GM19193 (cell line): Measurements from ENCODE around the gene NR4A2.

ENCODE experiments used
- POLR2A ChIP-seq: IDR thresholded peaks from 4 replicates; pipeline ENCODE4 v1.6.1; 2011; ENCODE audit not compliant: insufficient read depth, insufficient read length; ENCODE audit errors: extremely low read depth

NR4A2 gene

DNA sequence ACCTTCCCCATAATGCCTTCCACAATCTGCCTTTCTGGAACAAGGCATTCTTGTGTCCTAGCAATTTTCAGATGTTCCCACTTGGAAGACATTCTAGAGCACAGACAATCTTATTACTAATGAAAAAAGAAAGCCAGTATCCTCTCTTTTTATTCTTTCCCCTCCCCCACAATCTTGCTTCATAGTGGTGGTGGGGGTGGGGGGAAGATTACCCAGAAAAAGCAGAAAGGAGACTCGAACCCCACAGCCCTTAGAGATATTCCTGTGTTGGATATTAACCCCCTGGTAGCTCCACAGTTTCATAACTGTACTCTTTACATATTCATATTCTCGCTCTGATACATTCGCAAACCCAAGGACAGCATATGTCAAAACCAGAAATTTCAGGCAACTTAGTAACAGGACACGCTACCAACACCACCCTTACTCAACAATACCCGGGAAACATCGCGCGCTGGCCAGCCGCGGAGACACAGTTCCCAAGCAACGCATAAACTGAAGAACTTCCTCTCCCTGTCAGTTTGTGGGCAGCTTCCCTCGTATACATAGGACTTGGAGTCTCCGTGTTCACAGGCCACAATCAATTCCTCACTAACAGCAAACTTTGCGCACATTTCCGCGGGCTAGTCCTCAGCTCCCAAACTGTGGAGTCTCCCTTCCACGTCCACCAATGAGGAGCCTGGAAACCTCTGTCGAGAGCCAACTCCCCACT, 793 bp downstream of the NR4A2 start:
- TF ChIP-seq POLR2A, result no peak

DNA sequence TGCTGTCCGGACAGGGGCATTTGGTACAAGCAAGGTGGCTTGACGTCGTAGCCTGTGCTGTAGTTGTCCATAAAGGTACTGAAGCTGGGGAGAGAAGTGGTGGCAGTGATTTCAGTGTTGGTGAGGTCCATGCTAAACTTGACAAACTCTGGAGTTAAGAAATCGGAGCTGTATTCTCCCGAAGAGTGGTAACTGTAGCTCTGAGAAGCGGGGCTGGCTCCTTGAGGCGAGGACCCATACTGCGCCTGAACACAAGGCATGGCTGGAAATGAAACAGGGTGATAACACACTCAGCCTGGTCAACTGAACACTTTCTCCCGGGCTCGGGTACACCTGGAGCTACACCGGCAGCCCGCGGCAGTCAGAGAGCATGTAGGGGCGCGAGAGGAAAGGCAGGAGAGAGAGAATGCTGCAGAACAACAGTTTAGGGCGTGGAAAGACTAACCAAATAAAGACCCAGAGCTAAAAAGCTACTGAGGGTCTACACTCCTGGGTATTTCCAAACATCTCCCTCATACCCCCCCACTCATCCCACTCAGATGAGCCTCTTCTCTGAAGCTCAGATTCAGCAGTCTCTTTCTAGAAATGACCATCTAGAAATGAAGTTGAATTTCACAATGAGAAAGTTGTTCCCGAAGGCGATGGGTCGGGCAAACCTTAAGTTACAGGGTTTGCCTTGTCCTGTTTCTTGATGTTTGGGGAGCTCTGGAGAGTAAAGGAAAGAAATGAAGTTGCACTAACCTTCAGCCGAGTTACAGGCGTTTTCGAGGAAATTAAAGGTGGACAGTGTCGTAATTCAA, 2.4 kb downstream of the NR4A2 start:
- no peak for TF ChIP-seq POLR2A

- no peak for TF ChIP-seq POLR2A
Observed at GRCh38 chr2:156329031-156329926, 3.2 kb downstream of the NR4A2 start.

DNA sequence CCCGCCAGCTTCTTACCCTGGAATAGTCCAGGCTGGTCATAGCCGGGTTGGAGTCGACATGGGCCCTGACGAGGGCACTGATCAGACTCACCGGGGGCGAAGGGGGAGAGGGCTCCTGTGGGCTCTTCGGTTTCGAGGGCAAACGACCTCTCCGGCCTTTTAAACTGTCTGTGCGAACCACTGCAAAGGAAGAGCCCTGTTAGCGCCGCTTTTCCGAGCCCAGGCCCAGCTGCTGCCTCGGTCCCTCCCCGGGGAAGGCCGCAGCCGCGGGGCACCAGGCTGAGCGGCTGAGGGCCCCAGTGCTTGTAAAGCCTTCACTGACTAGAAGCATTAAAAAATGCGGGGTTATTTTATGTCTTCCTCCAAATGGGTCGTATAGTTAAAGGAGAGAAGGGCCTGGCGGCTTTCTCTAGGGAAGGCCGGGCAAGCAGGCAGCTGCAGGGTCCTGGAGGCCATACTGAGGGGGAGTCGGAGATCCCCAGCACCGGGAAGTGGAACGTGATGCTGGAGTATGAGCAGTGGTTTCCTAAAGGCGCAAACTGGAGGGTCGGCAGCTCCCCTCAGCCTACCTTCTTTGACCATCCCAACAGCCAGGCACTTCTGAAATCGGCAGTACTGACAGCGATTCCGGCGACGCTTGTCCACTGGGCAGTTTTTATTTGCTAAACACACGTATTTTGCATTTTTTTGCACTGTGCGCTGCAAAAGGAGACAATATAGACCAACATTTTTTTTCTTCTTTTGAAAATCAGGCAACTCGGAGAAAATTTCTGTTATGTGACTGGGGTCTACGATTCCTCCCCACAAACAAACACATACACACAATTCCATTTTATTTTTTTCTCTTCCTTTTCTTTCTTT, 4.5 kb downstream of the NR4A2 start:
- no peak for TF ChIP-seq POLR2A

GRCh38 chr2:156326526-156327095, 5.9 kb downstream of the NR4A2 start:
- no peak for TF ChIP-seq POLR2A

- no peak for TF ChIP-seq POLR2A
Observed at GRCh38 chr2:156325688-156326525, 6.6 kb downstream of the NR4A2 start.

DNA sequence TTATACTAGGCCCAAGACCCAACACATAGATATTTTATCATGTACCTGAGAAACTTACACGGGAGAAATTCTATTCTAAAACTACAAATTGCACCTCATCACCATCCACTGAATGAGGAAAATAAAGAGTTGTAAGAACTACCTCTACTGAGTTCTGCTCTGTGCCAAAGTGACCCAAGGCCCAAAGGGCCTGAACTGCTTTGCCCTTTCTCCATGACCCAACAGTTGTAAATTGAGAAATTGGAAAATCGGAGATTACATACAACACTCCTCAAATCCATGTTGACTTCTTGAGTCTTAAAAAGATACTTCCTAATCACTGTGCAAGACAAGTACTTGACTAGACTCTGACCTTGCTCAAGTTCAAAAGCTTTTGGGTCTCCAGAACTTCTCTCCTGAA, 8.8 kb downstream of the NR4A2 start:
- no peak for TF ChIP-seq POLR2A

DNA sequence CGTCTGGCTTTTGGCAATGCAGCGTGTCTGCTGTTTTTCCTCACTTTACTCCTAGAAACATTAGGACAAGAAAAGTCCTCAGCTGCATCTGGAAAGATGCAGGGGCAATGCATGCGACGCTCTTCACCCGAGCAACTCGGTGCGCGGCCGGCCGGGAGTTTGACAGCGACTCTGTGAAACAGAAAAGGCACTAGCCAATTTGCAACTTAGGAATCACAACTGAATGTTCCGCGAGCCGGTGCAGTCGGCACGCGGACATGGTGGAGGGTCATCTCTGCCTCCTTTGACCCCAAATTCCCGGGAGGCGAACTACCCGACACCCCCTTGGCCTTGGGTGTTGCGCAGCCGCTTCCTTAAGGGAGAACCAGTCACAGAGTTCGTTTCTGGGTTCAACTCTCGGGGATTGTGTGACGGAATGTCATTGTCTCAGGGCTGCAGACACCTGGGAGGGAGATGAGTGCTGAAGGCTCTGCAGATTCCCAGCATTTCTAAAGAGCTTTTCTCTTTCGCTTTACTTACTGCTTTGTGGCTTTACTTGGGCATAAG, 9.8 kb downstream of the NR4A2 start:
- TF ChIP-seq POLR2A, result no peak

DNA sequence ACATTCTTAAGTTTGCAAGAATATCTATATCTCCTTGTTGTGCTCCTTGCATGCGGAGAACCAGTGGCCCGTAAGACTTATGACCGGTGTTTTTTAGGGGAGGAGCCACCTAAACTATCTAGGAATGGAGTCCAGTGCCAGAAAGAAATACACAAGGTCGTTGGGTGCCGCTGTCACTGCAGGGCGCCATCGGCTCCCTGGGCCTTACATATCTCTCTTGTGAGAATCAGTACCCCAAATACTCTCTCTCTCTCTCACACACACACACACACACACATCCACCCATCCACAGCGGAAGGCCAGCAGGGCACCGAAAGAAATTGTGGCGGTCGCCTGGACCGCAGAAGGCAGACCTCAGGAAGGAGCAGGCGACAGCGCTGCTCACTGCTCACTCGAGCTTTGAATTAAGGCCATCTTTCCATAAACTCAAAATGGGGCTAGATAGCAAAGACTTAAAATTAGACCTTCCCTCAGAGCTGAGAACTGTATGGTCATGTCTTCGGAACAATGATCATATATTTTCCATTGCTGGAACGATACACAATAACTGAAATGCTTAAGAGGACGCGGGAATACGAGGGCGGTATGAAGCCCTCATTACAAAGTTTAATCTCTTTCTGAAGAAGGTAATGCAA, 10.4 kb downstream of the NR4A2 start:
- TF ChIP-seq POLR2A, result no peak

DNA sequence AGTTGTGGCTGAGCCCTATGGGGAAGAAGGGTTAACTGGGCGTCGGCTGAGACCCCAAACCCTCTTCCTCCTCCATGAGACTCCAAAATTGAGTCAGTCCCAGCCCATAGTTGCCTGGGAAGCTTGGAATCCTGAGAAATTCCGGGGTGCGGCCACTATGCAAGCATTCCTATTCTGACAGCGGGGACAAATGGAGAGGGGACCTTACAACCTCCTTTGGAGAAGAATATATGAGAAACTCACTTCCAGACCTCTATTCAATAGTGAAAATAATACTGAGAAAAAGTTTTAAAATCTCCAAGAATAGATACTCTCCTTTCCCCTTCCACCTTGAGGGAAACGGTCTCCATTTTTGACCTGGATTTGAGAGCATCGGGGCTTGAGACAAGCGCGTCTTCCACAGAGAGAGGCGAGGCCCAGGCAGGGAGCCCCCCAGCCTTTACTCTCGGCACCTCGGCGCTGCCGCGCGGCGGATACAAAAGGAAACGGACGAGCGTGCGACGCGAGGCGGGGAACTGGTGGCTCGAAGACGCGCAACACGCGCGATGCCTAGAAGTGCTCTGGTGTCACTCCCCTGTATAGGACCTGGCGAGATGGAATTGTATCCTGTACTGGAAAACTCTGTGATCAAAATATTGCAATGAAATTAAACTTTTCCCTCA, 11.1 kb downstream of the NR4A2 start:
- TF ChIP-seq POLR2A, result no peak

DNA sequence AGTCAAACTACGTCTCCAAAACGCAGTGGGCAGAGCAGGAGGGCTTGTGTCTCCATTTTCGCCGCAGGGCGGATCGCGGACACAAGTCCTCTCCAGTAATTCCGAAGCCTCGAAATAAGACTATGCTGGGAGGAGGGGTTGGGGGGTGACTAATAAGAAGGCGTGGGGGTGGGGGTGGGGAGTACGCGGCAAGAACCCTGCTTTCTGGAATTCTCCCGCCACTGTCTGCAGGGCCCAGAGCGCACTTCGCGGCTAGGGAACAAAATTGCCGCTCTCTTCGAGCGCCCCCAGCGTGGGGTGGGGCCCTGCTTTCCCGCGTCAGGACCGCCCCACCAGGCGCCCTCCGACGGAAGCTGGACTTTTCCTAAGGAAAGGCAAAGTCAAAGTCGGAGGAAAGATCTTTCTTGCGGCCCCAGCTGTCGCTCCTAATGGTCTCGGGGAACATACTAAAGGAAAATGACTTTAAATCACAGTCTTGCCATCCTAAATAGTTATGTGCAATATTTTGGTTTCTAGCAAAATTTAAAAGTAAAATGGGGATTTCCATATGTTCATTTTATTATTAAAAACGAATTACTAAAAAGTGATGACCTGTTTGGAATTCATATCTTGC, 11.9 kb downstream of the NR4A2 start:
- TF ChIP-seq POLR2A, result no peak

DNA sequence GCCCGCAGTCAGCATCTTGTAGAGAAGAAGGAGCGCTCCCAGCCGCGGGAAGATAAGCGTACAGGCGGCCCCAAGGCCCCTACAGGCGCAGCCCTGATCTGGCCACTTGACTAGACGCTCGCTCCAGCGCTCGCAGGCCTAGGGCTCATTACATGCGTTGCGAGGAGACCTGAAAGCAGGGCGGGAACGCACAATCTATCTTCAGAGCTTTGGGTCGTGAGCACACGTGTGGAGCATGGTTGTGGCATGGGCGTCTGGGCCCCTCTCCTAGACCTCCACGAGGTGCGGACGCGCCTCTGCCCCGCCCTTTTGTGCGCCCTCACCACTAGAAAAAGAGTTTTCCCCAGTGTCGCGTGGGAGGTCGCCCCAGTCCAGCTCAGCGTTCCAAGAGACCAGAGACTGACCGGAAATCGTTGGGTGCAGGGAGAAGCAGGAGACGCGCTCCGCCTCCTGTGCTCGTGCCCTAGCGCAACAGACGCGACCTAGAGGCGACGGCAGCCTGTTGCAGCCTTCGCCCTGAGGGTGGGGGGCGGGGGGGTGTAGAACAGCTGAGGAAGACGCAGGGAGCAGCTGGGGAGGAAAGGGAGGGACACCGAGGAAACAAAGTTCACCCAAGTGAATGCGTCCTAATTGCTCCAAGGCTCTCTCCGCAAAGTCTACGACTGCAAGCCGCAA, 12.6 kb downstream of the NR4A2 start:
- no peak for TF ChIP-seq POLR2A
